Ovary (tissue), 3 donors: ENCODE data around the gene ST7.

Source experiments
- CTCF ChIP-seq, 3 donors: fragments of 450-650 bp in 2 of 3; fragments of 200-600 bp in 1 of 3; IDR thresholded peaks; one replicate each; pipeline versions ENCODE4 v1.5.1 to v1.8.0; 2016 to 2022; ENCODE audit warnings: antibody characterized with exemption in 3 of 3, mild to moderate bottlenecking in 1 of 3
- POLR2A ChIP-seq: fragments of 450-650 bp; IDR thresholded peaks from one replicate; pipeline ENCODE4 v1.6.1; 2017; ENCODE audit warnings: antibody characterized with exemption, mild to moderate bottlenecking, moderate library complexity
- donor health status: DM: no; HTN: no; CAD: no.

DNA sequence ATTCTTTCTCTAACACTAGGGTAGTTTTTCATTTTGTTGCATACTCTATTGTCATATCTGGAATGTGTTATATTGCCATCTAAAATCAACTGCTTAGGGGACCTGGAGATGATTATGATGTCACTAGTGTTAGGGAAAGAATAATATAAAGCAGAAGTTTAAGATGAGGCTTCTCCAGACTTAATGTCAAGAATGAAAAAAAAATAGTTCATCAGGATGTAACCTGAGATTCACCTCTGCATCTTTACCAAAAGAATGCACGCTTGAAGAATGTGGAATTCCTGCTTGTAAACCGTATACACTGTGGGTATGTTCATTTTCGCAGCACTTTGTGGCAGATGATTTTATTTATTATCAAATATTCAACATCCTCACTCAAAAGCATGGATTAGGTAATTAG is 184.6 kb downstream of the ST7 start:
- no peak for TF ChIP-seq CTCF (IDR thresholded peaks at IDR 0.05)
- TF ChIP-seq POLR2A = no peak
